K562 (cell line): Measurements from ENCODE around the gene SLC1A1. TPM values are rescaled to one million over a fixed set of nuclear protein-coding genes. Genes with fewer than 3 reads are reported as not detected.

Experiments
- ATAC-seq: fragments of 200-7000 bp; cut with Tn5 transposase; 3 replicates; pipeline ENCODE4 v1.9.1; 2020; ENCODE audit warnings: moderate library complexity
- BruUV-seq: library from RNA; stranded (reverse); fragments of 400-500 nt; replicated peaks from 2 replicates; lab custom pipeline; 2021; lab: Mats Ljungman, UMichigan
- CTCF ChIA-PET: fragments of 300-600 bp; formaldehyde crosslinking; extraction: SDS; loops from one replicate; lab custom pipeline; 2021; ENCODE audit warnings: low intra/inter-chr PET ratio; lab: Yijun Ruan, JAX
- POLR2A ChIA-PET: fragments of 300-600, 350-650 bp; sonication (Branson Sonifier 250); formaldehyde crosslinking; extraction: SDS; loops from one replicate; lab custom pipeline; 2021; ENCODE audit warnings: antibody characterized with exemption, inconsistent platforms; lab: Yijun Ruan, JAX
- DNase-seq, 4 experiments: peaks; one replicate each; pipeline versions ENCODE4 v3.0.0 to v3.0.0-alpha.2; 2011 to 2018; ENCODE audit warnings: low spot score in 3 of 4, mixed read lengths in 3 of 4; ENCODE audit errors: extremely low read depth in 1 of 4
- FAIRE-seq: peaks from 2 replicates; lab custom pipeline; 2011; peaks lifted over from hg19 to GRCh38; lab: Jason Lieb, UNC
- H2AFZ ChIP-seq: 2 replicates; pipeline ENCODE4 v1.6.0; 2011; ENCODE audit warnings: low read depth, low read length, control low read depth, inconsistent platforms
- H3K27ac ChIP-seq: fragments of 200-600 bp; 3 replicates; pipeline ENCODE4 v1.8.0; 2011; ENCODE audit warnings: low read depth, mild to moderate bottlenecking, control low read depth, inconsistent platforms, low read length, moderate library complexity, mixed read lengths; ENCODE audit errors: extremely low read depth
- H3K27me3 ChIP-seq, 2 experiments: fragments of 300-600 bp in 1 of 2; 2 replicates in 1 of 2; 3 replicates in 1 of 2; pipeline versions ENCODE4 v1.6.0 to v1.8.0; 2011; ENCODE audit warnings: inconsistent platforms in 2 of 2, low read length in 2 of 2, mild to moderate bottlenecking in 1 of 2, mixed read lengths in 1 of 2, moderate library complexity in 1 of 2; ENCODE audit not compliant: control insufficient read depth in 2 of 2, insufficient read depth in 2 of 2
- H3K36me3 ChIP-seq: fragments of 300-600 bp; 3 replicates; pipeline ENCODE4 v1.8.0; 2011; ENCODE audit warnings: mild to moderate bottlenecking, low read length, inconsistent platforms; ENCODE audit not compliant: control insufficient read depth, insufficient read depth
- H3K4me1 ChIP-seq, 2 experiments: fragments of 200-600 bp in 1 of 2; replicated peaks in 1 of 2; 2 replicates in 1 of 2; 3 replicates in 1 of 2; pipeline versions ENCODE4 v1.5.1 to v1.8.0; 2011; ENCODE audit warnings: inconsistent platforms in 2 of 2, low read length in 2 of 2, mild to moderate bottlenecking in 1 of 2, mixed read lengths in 1 of 2, moderate library complexity in 1 of 2; ENCODE audit not compliant: control insufficient read depth in 2 of 2, insufficient read depth in 2 of 2
- H3K4me2 ChIP-seq: 2 replicates; pipeline ENCODE4 v1.6.1; 2011; ENCODE audit warnings: low read length, control low read depth, inconsistent platforms, mixed read lengths; ENCODE audit not compliant: insufficient read depth
- H3K4me3 ChIP-seq: fragments of 200-600 bp; sonication (generic), shearing (Covaris generic); 2 replicates; pipeline ENCODE4 v1.5.1; 2016; ENCODE audit warnings: control low read depth, inconsistent platforms
- H3K79me2 ChIP-seq: fragments of 200-600 bp; 3 replicates; pipeline ENCODE4 v1.8.0; 2011; ENCODE audit warnings: low read length, inconsistent platforms; ENCODE audit not compliant: control insufficient read depth, insufficient read depth
- H3K9ac ChIP-seq, 2 experiments: 2 replicates each; pipeline versions ENCODE4 v1.6.0 to v1.6.1; 2011; ENCODE audit warnings: low read depth in 2 of 2, low read length in 2 of 2, control low read depth in 1 of 2, inconsistent platforms in 1 of 2, mild to moderate bottlenecking in 1 of 2, mixed read lengths in 1 of 2; ENCODE audit not compliant: insufficient read depth in 1 of 2
- H3K9me1 ChIP-seq: one replicate; pipeline ENCODE4 v1.6.0; 2011; ENCODE audit warnings: inconsistent platforms, mild to moderate bottlenecking, low read length, moderate library complexity; ENCODE audit not compliant: control insufficient read depth, insufficient read depth
- H3K9me3 ChIP-seq: replicated peaks from 2 replicates; pipeline ENCODE4 v1.5.1; 2011; ENCODE audit warnings: low read depth, low read length, inconsistent platforms; ENCODE audit not compliant: control insufficient read depth, insufficient read depth
- H4K20me1 ChIP-seq: replicated peaks from 2 replicates; pipeline ENCODE4 v1.6.1; 2011; ENCODE audit warnings: low read length, inconsistent platforms, mixed read lengths; ENCODE audit not compliant: control insufficient read depth, insufficient read depth
- BRD9 ChIP-seq: fragments of 450-650 bp; IDR thresholded peaks from 2 replicates; pipeline ENCODE4 v1.6.1; 2018; ENCODE audit warnings: low read depth; ENCODE audit not compliant: partially characterized antibody
- CBX1 ChIP-seq: sonication (generic); IDR thresholded peaks from 2 replicates; pipeline ENCODE4 v1.6.1; 2016; ENCODE audit warnings: antibody characterized with exemption, low read depth, mild to moderate bottlenecking
- CC2D1A ChIP-seq: fragments of 450-650 bp; IDR thresholded peaks from 2 replicates; pipeline ENCODE4 v1.6.1; 2017; ENCODE audit warnings: mild to moderate bottlenecking
- CEBPG ChIP-seq, 3 experiments: fragments of 200-800 bp in 1 of 3; sonication (Bioruptor generic) in 1 of 3; sonication (generic) in 1 of 3; formaldehyde crosslinking in 1 of 3; IDR thresholded peaks in 2 of 3; conservative IDR thresholded peaks in 1 of 3; 2 replicates each; pipeline versions ENCODE4 v1.6.1 to v1.8.0; 2016 to 2022; ENCODE audit warnings: missing compliant biosample characterization in 2 of 3, missing genetic modification characterization in 2 of 3, mild to moderate bottlenecking in 1 of 3, missing genetic modification reagents in 1 of 3
- HEY1 ChIP-seq: fragments of 250-450 bp; sonication (Bioruptor Pico); IDR thresholded peaks from 2 replicates; pipeline ENCODE4 v1.5.0; 2020; ENCODE audit warnings: mild to moderate bottlenecking, moderate library complexity, borderline replicate concordance
- PML ChIP-seq: IDR thresholded peaks from 2 replicates; pipeline ENCODE4 v1.6.1; 2012; ENCODE audit warnings: low read length, inconsistent platforms
- POLR2H ChIP-seq: IDR thresholded peaks from 2 replicates; pipeline ENCODE4 v1.6.1; 2016; ENCODE audit warnings: missing genetic modification characterization, low read depth, mild to moderate bottlenecking, control low read depth, missing compliant biosample characterization, moderate library complexity
- SMARCA4 ChIP-seq: fragments of 450-650 bp; IDR thresholded peaks from 2 replicates; pipeline ENCODE4 v1.6.1; 2016
- SNRNP70 ChIP-seq: fragments of 200-400 bp; formaldehyde crosslinking; optimal IDR thresholded peaks from 2 replicates; pipeline ENCODE3; 2017; ENCODE audit warnings: low read depth, low read length
- STAG1 ChIP-seq: sonication (generic); formaldehyde crosslinking; IDR thresholded peaks from 2 replicates; pipeline ENCODE4 v1.5.0; 2020; ENCODE audit warnings: missing genetic modification reagents, borderline replicate concordance
- TAF7 ChIP-seq: fragments of 450-650 bp; IDR thresholded peaks from 2 replicates; pipeline ENCODE4 v1.6.1; 2016; ENCODE audit warnings: missing genetic modification characterization, missing compliant biosample characterization
- ZBED1 ChIP-seq: IDR thresholded peaks from 2 replicates; pipeline ENCODE4 v1.6.1; 2014
- ZNF444 ChIP-seq: fragments of 250-450 bp; sonication (Bioruptor Pico); IDR thresholded peaks from 2 replicates; pipeline ENCODE4 v1.4.0; 2020; ENCODE audit warnings: mild to moderate bottlenecking, moderate library complexity
- WGBS: fragments of 100-300 bp; shearing (Covaris generic); methylation state at CpG from one replicate; pipeline ENCODE4 v1.1.6; 2016; ENCODE audit warnings: low coverage, mixed read lengths; ENCODE audit not compliant: insufficient coverage; ENCODE audit errors: missing lambda C conversion rate; 5-methylcytosine and 5-hydroxymethylcytosine counted together
- in situ Hi-C: fragments of 300-500 bp; cut with MboI; formaldehyde crosslinking; loops from 4 replicates; pipeline ENCODE4 v1.15.0; 2018; ENCODE audit warnings: inconsistent platforms, mixed read lengths
- intact Hi-C: fragments of 100-400 bp; cut with micrococcal nuclease; formaldehyde crosslinking; loops from 2 replicates; pipeline ENCODE4 v1.14.2; 2022
- polyA plus RNA-seq, 8 experiments: library from polyadenylated mRNA; depleted of rRNA in 4 of 8; stranded (reverse) in 5 of 8; unstranded in 3 of 8; fragments of >200 nt; fragmentation: Nextera tagmentation in 2 of 8; fragmentation: Illumina TruSeq in 1 of 8; extraction: Ambion mirVana in 2 of 8; extraction: Trizol in 1 of 8; gene quantifications; 2 replicates each; pipeline versions ENCODE4 v1.2.1 to v1.2.3, GENCODE V29; 2011 to 2014; ENCODE audit warnings: inconsistent platforms in 1 of 8, missing spikeins in 1 of 8
- total RNA-seq, 7 experiments: library from RNA; depleted of rRNA in 6 of 7; stranded (reverse); fragments of >200 nt in 6 of 7; fragmentation: Illumina TruSeq in 2 of 7; extraction: Trizol in 2 of 7; gene quantifications; 2 replicates each; pipeline versions ENCODE4 v1.2.1 to v1.2.3, GENCODE V29; 2011 to 2021; ENCODE audit warnings: low replicate concordance in 1 of 7
- TF ChIP-seq, protein P1 (sequence below): fragments of 450-650 bp; IDR thresholded peaks from 2 replicates; pipeline ENCODE4 v1.6.1; 2017; ENCODE audit warnings: mild to moderate bottlenecking, moderate library complexity
- TF ChIP-seq, protein P2 (sequence below): fragments of 450-650 bp; IDR thresholded peaks from one replicate; pipeline ENCODE4 v1.6.1; 2018; ENCODE audit warnings: mild to moderate bottlenecking, moderate library complexity; ENCODE audit not compliant: partially characterized antibody
- TF ChIP-seq, protein P3 (sequence below): fragments of 450-650 bp; formaldehyde crosslinking; IDR thresholded peaks from 2 replicates; pipeline ENCODE4 v1.4.0; 2020; ENCODE audit warnings: mild to moderate bottlenecking, moderate library complexity
- TF ChIP-seq, protein P4 (sequence below): fragments of 200-400 bp; formaldehyde crosslinking; IDR thresholded peaks from 2 replicates; pipeline ENCODE4 v1.6.1; 2017; ENCODE audit warnings: mild to moderate bottlenecking, low read depth, low read length, moderate library complexity

Gene SLC1A1
- total and polyA plus RNA-seq, 9 of the 15 experiments (the other 6 are each of a cell fraction or from before 2014, with no cell fraction given), result 0.11 to 0.16 TPM; not detected in 7

DNA sequence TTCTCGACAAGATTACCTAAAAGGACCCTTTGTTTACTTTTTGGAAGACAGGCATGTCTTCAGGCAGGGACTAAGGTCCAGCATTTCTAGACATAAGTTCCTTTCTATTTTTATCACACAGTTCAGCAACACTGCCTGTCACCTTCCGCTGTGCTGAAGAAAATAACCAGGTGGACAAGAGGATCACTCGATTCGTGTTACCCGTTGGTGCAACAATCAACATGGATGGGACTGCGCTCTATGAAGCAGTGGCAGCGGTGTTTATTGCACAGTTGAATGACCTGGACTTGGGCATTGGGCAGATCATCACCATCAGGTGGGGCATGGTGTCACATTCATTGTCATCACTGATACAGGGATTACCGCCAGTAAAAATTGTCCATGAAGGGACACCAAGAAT is 86.2 kb downstream of the SLC1A1 start:
- ATAC-seq (no peak), DNase-seq (no peak), FAIRE-seq (no peak)
- BruUV-seq, result no TSS peak
- WGBS, result 1% methylated on average over 8 of the region's 8 CpGs
- CTCF ChIA-PET, result no interaction called here
- Histone ChIP-seq H3K27me3 (peaks cover 3 to 17% of the 10 kb centered on the region in 2 experiments; a peak in 3 of 5 replicates), H3K4me3 (no peak overlapping the region), H2AFZ (no peak overlapping the region), H3K9me1 (no peaks in the 10 kb centered on the region), H3K79me2 (no peaks in the 10 kb centered on the region), H3K4me2 (no peak overlapping the region), H3K9me3 (no peaks in the 10 kb centered on the region), H3K9ac (no peak overlapping the region), H4K20me1 (no peaks in the 10 kb centered on the region; the same call in 1 of the 2 replicates), H3K36me3 (no peaks in the 10 kb centered on the region), H3K4me1 (no peaks in the 10 kb centered on the region), H3K27ac (no peak overlapping the region)
- TF ChIP-seq BRD9 (no peak), HEY1 (CRISPR knock-in tag) (no peak), STAG1 (no peak), PML (no peak), ZNF444 (no peak), TAF7 (no peak), SMARCA4 (no peak), CC2D1A (no peak), CEBPG (CRISPR knock-in tag; IDR thresholded peaks at IDR 0.05) (no peak), CEBPG (tag; conservative IDR thresholded peaks at IDR 0.05 in 1 of 2, IDR thresholded peaks at IDR 0.05 in 1 of 2) (no peak), ZBED1 (no peak), CBX1 (no peak), POLR2H (tag) (no peak), SNRNP70 (no peak)
- TF ChIP-seq, protein P1, sequence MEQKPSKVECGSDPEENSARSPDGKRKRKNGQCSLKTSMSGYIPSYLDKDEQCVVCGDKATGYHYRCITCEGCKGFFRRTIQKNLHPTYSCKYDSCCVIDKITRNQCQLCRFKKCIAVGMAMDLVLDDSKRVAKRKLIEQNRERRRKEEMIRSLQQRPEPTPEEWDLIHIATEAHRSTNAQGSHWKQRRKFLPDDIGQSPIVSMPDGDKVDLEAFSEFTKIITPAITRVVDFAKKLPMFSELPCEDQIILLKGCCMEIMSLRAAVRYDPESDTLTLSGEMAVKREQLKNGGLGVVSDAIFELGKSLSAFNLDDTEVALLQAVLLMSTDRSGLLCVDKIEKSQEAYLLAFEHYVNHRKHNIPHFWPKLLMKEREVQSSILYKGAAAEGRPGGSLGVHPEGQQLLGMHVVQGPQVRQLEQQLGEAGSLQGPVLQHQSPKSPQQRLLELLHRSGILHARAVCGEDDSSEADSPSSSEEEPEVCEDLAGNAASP, result no peak
- TF ChIP-seq, protein P2, sequence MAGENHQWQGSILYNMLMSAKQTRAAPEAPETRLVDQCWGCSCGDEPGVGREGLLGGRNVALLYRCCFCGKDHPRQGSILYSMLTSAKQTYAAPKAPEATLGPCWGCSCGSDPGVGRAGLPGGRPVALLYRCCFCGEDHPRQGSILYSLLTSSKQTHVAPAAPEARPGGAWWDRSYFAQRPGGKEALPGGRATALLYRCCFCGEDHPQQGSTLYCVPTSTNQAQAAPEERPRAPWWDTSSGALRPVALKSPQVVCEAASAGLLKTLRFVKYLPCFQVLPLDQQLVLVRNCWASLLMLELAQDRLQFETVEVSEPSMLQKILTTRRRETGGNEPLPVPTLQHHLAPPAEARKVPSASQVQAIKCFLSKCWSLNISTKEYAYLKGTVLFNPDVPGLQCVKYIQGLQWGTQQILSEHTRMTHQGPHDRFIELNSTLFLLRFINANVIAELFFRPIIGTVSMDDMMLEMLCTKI, result no peak
- TF ChIP-seq, protein P3, sequence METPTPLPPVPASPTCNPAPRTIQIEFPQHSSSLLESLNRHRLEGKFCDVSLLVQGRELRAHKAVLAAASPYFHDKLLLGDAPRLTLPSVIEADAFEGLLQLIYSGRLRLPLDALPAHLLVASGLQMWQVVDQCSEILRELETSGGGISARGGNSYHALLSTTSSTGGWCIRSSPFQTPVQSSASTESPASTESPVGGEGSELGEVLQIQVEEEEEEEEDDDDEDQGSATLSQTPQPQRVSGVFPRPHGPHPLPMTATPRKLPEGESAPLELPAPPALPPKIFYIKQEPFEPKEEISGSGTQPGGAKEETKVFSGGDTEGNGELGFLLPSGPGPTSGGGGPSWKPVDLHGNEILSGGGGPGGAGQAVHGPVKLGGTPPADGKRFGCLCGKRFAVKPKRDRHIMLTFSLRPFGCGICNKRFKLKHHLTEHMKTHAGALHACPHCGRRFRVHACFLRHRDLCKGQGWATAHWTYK, result no peak
- TF ChIP-seq, protein P4, sequence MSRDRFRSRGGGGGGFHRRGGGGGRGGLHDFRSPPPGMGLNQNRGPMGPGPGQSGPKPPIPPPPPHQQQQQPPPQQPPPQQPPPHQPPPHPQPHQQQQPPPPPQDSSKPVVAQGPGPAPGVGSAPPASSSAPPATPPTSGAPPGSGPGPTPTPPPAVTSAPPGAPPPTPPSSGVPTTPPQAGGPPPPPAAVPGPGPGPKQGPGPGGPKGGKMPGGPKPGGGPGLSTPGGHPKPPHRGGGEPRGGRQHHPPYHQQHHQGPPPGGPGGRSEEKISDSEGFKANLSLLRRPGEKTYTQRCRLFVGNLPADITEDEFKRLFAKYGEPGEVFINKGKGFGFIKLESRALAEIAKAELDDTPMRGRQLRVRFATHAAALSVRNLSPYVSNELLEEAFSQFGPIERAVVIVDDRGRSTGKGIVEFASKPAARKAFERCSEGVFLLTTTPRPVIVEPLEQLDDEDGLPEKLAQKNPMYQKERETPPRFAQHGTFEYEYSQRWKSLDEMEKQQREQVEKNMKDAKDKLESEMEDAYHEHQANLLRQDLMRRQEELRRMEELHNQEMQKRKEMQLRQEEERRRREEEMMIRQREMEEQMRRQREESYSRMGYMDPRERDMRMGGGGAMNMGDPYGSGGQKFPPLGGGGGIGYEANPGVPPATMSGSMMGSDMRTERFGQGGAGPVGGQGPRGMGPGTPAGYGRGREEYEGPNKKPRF, result no peak
- intact Hi-C loops (no loop called here), in situ Hi-C loops (no loop called here)
- POLR2A ChIA-PET, result no interaction called here
